HG02840 (cell line): ENCODE data around the gene MOCS2.
"Not testable (repeated sequence)": the region's sequence is repeated elsewhere in the genome, so short reads cannot be mapped to it uniquely, and the experiment has no call there.

ENCODE experiments used
- ATAC-seq: cut with Tn5 transposase; IDR thresholded peaks from one replicate; pipeline ENCODE4 v1.9.1; 2021; ENCODE audit warnings: mild to moderate bottlenecking, moderate library complexity, moderate number of reproducible peaks; ENCODE audit not compliant: unreplicated experiment, low FRiP score

MOCS2 gene

GRCh38 chr5:53109443-53110127, at the start of gene MOCS2:
Gene MOCS2, minus strand, starts transcription at chr5:53109757. Its CDS starts 2,583 bp downstream, at chr5:53107174.
- ATAC-seq: peak; percentile 95

GRCh38 chr5:53151713-53152458, 42.3 kb upstream of the MOCS2 start:
- no peak for ATAC-seq

GRCh38 chr5:53133020-53133419, 23.5 kb upstream of the MOCS2 start:
- ATAC-seq: no peak

- no peak for ATAC-seq
These were observed 20.7 kb upstream of the MOCS2 start for GRCh38 chr5:53130266-53130665.

GRCh38 chr5:53128481-53128880, 18.9 kb upstream of the MOCS2 start:
- ATAC-seq: no peak

GRCh38 chr5:53127107-53127506, 17.6 kb upstream of the MOCS2 start:
- no peak for ATAC-seq

GRCh38 chr5:53126521-53126920, 17.0 kb upstream of the MOCS2 start:
- ATAC-seq: no peak

- ATAC-seq: no peak
These were observed 14.1 kb upstream of the MOCS2 start for GRCh38 chr5:53123702-53124101.

GRCh38 chr5:53120165-53120564, 10.6 kb upstream of the MOCS2 start:
- no peak for ATAC-seq

GRCh38 chr5:53118879-53119278, 9.3 kb upstream of the MOCS2 start:
- no peak for ATAC-seq

- no peak for ATAC-seq
These were observed 7.0 kb upstream of the MOCS2 start for GRCh38 chr5:53116597-53116996.

- ATAC-seq: no peak
These were observed 5.4 kb upstream of the MOCS2 start for GRCh38 chr5:53114988-53115387.

GRCh38 chr5:53113947-53114346, 4.4 kb upstream of the MOCS2 start:
- ATAC-seq: no peak

- ATAC-seq: no peak
These were observed 3.4 kb upstream of the MOCS2 start for GRCh38 chr5:53112909-53113308.

- ATAC-seq: not testable (repeated sequence)
These were observed 2.8 kb upstream of the MOCS2 start for GRCh38 chr5:53112307-53112706.

GRCh38 chr5:53111139-53111538, 1.6 kb upstream of the MOCS2 start:
- ATAC-seq: no peak

- ATAC-seq: peak; percentile 11
These were observed 599 bp upstream of the MOCS2 start for GRCh38 chr5:53110156-53110555.

GRCh38 chr5:53109056-53109442, 508 bp downstream of the MOCS2 start:
- peak; percentile 15 for ATAC-seq

GRCh38 chr5:53105611-53106300, 3.8 kb downstream of the MOCS2 start:
- no peak for ATAC-seq

GRCh38 chr5:53100606-53101005, 9.0 kb downstream of the MOCS2 start:
- ATAC-seq: no peak

- ATAC-seq: no peak
These were observed 10.0 kb downstream of the MOCS2 start for GRCh38 chr5:53099546-53099945.
